Measurements from ENCODE around the gene ZNF611. TPM values are rescaled to one million over a fixed set of nuclear protein-coding genes. Genes with fewer than 3 reads are reported as not detected.
"Not testable (repeated sequence)": the region's sequence is repeated elsewhere in the genome, so short reads cannot be mapped to it uniquely, and the experiment has no call there.

ZNF611 gene
- total and polyA plus RNA-seq, 3 experiments from 2014 or later = 21.9 to 44.5 (median 24.2) TPM

- Mint-ChIP-seq H3K27ac (peak overlapping the region; percentile 73 to 97 (median 95)), H3K36me3 (peaks cover 0 to 22% (median 9%) of the 10 kb centered on the region in 3 donors), H3K4me3 (peak overlapping the region; percentile 87 to 98 (median 93)), H3K4me1 (peaks cover 30 to 47% (median 45%) of the 10 kb centered on the region in 3 donors)
- H3K36me3 ChIP-seq (ENCODE audit: insufficient read depth, low read length); CTCF ChIA-PET; H3K9me3 ChIP-seq (ENCODE audit: low read length); H3K9me3 Mint-ChIP-seq; H3K27me3 Mint-ChIP-seq; H3K27me3 ChIP-seq (ENCODE audit: insufficient read depth, low read length, poor library complexity, severe bottlenecking): not testable (repeated sequence)
- DNase-seq = peak in 1 of 5 donors; percentile 1
- Histone ChIP-seq H3K27ac (ENCODE audit: low read depth, low read length) (peak overlapping the region; percentile 82), H3K4me1 (ENCODE audit: insufficient read depth, low read length) (peaks cover 15% of the 10 kb centered on the region), H3K4me3 (ENCODE audit: low read length) (peak overlapping the region; percentile 83)
- POLR2A ChIA-PET = interaction anchor here (0.6 kb wide), 1 partner anchor 147 kb away, joined by 3 read pairs; no protein-coding TSS in a partner anchor
These were observed 45.7 kb downstream of the ZNF611 start for GRCh38 chr19:52688925-52689796.

GRCh38 chr19:52688335-52688734, 46.5 kb downstream of the ZNF611 start:
- no peak overlapping the region for H3K4me3 ChIP-seq (ENCODE audit: low read length)
- H3K4me3 Mint-ChIP-seq = peak overlapping the region in 5 of 7 donors; percentile 10 to 96 (median 92)
- CTCF ChIA-PET = no interaction called here

GRCh38 chr19:52687684-52688083, 47.2 kb downstream of the ZNF611 start:
- Mint-ChIP-seq H3K4me3 (no peak overlapping the region), H3K27ac (no peak overlapping the region), H3K4me1 (peaks cover 30 to 47% (median 45%) of the 10 kb centered on the region in 3 donors), H3K27me3 (peaks cover 0 to 2% of the 10 kb centered on the region in 2 donors), H3K9me3 (no peaks in the 10 kb centered on the region), H3K36me3 (peaks cover 0 to 26% (median 11%) of the 10 kb centered on the region in 3 donors)
- Histone ChIP-seq H3K36me3 (ENCODE audit: insufficient read depth, low read length) (no peaks in the 10 kb centered on the region), H3K4me3 (ENCODE audit: low read length) (no peak overlapping the region), H3K9me3 (ENCODE audit: low read length) (no peaks in the 10 kb centered on the region), H3K27me3 (ENCODE audit: insufficient read depth, low read length, poor library complexity, severe bottlenecking) (no peaks in the 10 kb centered on the region), H3K4me1 (ENCODE audit: insufficient read depth, low read length) (peaks cover 15% of the 10 kb centered on the region), H3K27ac (ENCODE audit: low read depth, low read length) (no peak overlapping the region)
- ChIA-PET POLR2A (no interaction called here), CTCF (no interaction called here)
- no peak for DNase-seq

More at GRCh38 chr19:52688335-52688734, 46.5 kb downstream of the ZNF611 start:
- no peaks in the 10 kb centered on the region for H3K36me3 ChIP-seq (ENCODE audit: insufficient read depth, low read length)
- Mint-ChIP-seq H3K27me3 (peaks cover 0 to 2% of the 10 kb centered on the region in 2 donors), H3K27ac (peak overlapping the region in 4 of 8 donors; percentile 20 to 96 (median 64)), H3K4me1 (peaks cover 30 to 47% (median 45%) of the 10 kb centered on the region in 3 donors), H3K36me3 (peaks cover 0 to 26% (median 9%) of the 10 kb centered on the region in 3 donors), H3K9me3 (no peaks in the 10 kb centered on the region)
- POLR2A ChIA-PET = interaction anchor here (0.6 kb wide), 1 partner anchor 146 kb away, joined by 3 read pairs; no protein-coding TSS in a partner anchor
- no peaks in the 10 kb centered on the region for H3K27me3 ChIP-seq (ENCODE audit: insufficient read depth, low read length, poor library complexity, severe bottlenecking)
- DNase-seq = no peak
- H3K4me1 ChIP-seq (ENCODE audit: insufficient read depth, low read length) = peaks cover 15% of the 10 kb centered on the region
- H3K9me3 ChIP-seq (ENCODE audit: low read length) = no peaks in the 10 kb centered on the region
- no peak overlapping the region for H3K27ac ChIP-seq (ENCODE audit: low read depth, low read length)

- ChIA-PET POLR2A (no interaction called here), CTCF (no interaction called here)
- peaks cover 34 to 50% (median 40%) of the 10 kb centered on the region in 3 donors for H3K4me1 Mint-ChIP-seq
- Histone ChIP-seq H3K4me3 (ENCODE audit: low read length) (no peak overlapping the region), H3K27ac (ENCODE audit: low read depth, low read length) (no peak overlapping the region), H3K36me3 (ENCODE audit: insufficient read depth, low read length) (no peaks in the 10 kb centered on the region), H3K4me1 (ENCODE audit: insufficient read depth, low read length) (peaks cover 8% of the 10 kb centered on the region), H3K9me3 (ENCODE audit: low read length) (no peaks in the 10 kb centered on the region), H3K27me3 (ENCODE audit: insufficient read depth, low read length, poor library complexity, severe bottlenecking) (no peaks in the 10 kb centered on the region)
- H3K27ac Mint-ChIP-seq = peak overlapping the region in 1 of 8 donors; percentile 17
- H3K27me3 Mint-ChIP-seq = peaks cover 0 to 2% of the 10 kb centered on the region in 2 donors
- peak overlapping the region in 1 of 7 donors; percentile 79 for H3K4me3 Mint-ChIP-seq
- H3K9me3 Mint-ChIP-seq = no peaks in the 10 kb centered on the region
- H3K36me3 Mint-ChIP-seq = peaks cover 0 to 31% (median 11%) of the 10 kb centered on the region in 3 donors
- no peak for DNase-seq
These were observed 49.0 kb downstream of the ZNF611 start for GRCh38 chr19:52685811-52686210.

GRCh38 chr19:52681216-52681615, 53.6 kb downstream of the ZNF611 start:
- H3K27ac ChIP-seq (ENCODE audit: low read depth, low read length); H3K9me3 ChIP-seq (ENCODE audit: low read length); H3K4me3 ChIP-seq (ENCODE audit: low read length); H3K27me3 Mint-ChIP-seq; CTCF ChIA-PET; H3K4me3 Mint-ChIP-seq; H3K9me3 Mint-ChIP-seq; H3K27me3 ChIP-seq (ENCODE audit: insufficient read depth, low read length, poor library complexity, severe bottlenecking); DNase-seq; H3K4me1 ChIP-seq (ENCODE audit: insufficient read depth, low read length); H3K36me3 ChIP-seq (ENCODE audit: insufficient read depth, low read length); POLR2A ChIA-PET: not testable (repeated sequence)
- peak overlapping the region in 1 of 8 donors; percentile 49 for H3K27ac Mint-ChIP-seq
- peaks cover 0 to 41% (median 15%) of the 10 kb centered on the region in 3 donors for H3K36me3 Mint-ChIP-seq
- H3K4me1 Mint-ChIP-seq = peaks cover 23 to 43% (median 29%) of the 10 kb centered on the region in 3 donors

GRCh38 chr19:52679598-52679997, 55.2 kb downstream of the ZNF611 start:
- ChIA-PET POLR2A (no interaction called here), CTCF (interaction anchor here (1.4 kb wide), 1 partner anchor 336 kb away, joined by 3 read pairs; no protein-coding TSS in a partner anchor)
- peaks cover 11 to 38% (median 17%) of the 10 kb centered on the region in 3 donors for H3K36me3 Mint-ChIP-seq
- peaks cover 0 to 5% (median 0%) of the 10 kb centered on the region in 5 donors for H3K9me3 Mint-ChIP-seq
- no peak for DNase-seq
- Histone ChIP-seq H3K4me3 (ENCODE audit: low read length) (no peak overlapping the region), H3K27ac (ENCODE audit: low read depth, low read length) (no peak overlapping the region), H3K27me3 (ENCODE audit: insufficient read depth, low read length, poor library complexity, severe bottlenecking) (no peaks in the 10 kb centered on the region), H3K9me3 (ENCODE audit: low read length) (no peaks in the 10 kb centered on the region), H3K4me1 (ENCODE audit: insufficient read depth, low read length) (peaks cover 2% of the 10 kb centered on the region), H3K36me3 (ENCODE audit: insufficient read depth, low read length) (no peaks in the 10 kb centered on the region)
- no peaks in the 10 kb centered on the region for H3K27me3 Mint-ChIP-seq
- H3K4me3 Mint-ChIP-seq = peak overlapping the region in 1 of 7 donors; percentile 65
- peaks cover 31 to 44% (median 34%) of the 10 kb centered on the region in 3 donors for H3K4me1 Mint-ChIP-seq
- H3K27ac Mint-ChIP-seq = peak overlapping the region in 6 of 8 donors; percentile 2 to 77 (median 51)

- H3K27ac Mint-ChIP-seq = peak overlapping the region in 2 of 8 donors; percentile 41 to 47
- H3K4me3 ChIP-seq (ENCODE audit: low read length); H3K36me3 ChIP-seq (ENCODE audit: insufficient read depth, low read length); H3K27me3 ChIP-seq (ENCODE audit: insufficient read depth, low read length, poor library complexity, severe bottlenecking); H3K27me3 Mint-ChIP-seq; H3K9me3 ChIP-seq (ENCODE audit: low read length); CTCF ChIA-PET; H3K4me3 Mint-ChIP-seq; H3K27ac ChIP-seq (ENCODE audit: low read depth, low read length); POLR2A ChIA-PET; DNase-seq; H3K9me3 Mint-ChIP-seq: not testable (repeated sequence)
- H3K4me1 ChIP-seq (ENCODE audit: insufficient read depth, low read length) = peaks cover 14% of the 10 kb centered on the region
- peaks cover 14 to 34% (median 17%) of the 10 kb centered on the region in 3 donors for H3K36me3 Mint-ChIP-seq
- peaks cover 38 to 57% (median 43%) of the 10 kb centered on the region in 3 donors for H3K4me1 Mint-ChIP-seq
These were observed 59.6 kb downstream of the ZNF611 start for GRCh38 chr19:52675239-52675638.

- Histone ChIP-seq H3K27ac (ENCODE audit: low read depth, low read length) (no peak overlapping the region), H3K9me3 (ENCODE audit: low read length) (no peaks in the 10 kb centered on the region), H3K4me3 (ENCODE audit: low read length) (no peak overlapping the region), H3K36me3 (ENCODE audit: insufficient read depth, low read length) (peaks cover 5% of the 10 kb centered on the region), H3K27me3 (ENCODE audit: insufficient read depth, low read length, poor library complexity, severe bottlenecking) (no peaks in the 10 kb centered on the region), H3K4me1 (ENCODE audit: insufficient read depth, low read length) (peaks cover 14% of the 10 kb centered on the region)
- H3K36me3 Mint-ChIP-seq = peaks cover 17 to 34% (median 23%) of the 10 kb centered on the region in 3 donors
- H3K27me3 Mint-ChIP-seq = no peaks in the 10 kb centered on the region
- POLR2A ChIA-PET = interaction anchor here (0.5 kb wide), 1 partner anchor 40 kb away, joined by 3 read pairs; no protein-coding TSS in a partner anchor
- peak overlapping the region in 2 of 7 donors; percentile 32 to 50 for H3K4me3 Mint-ChIP-seq
- H3K9me3 Mint-ChIP-seq = peaks cover 0 to 6% (median 0%) of the 10 kb centered on the region in 5 donors
- H3K4me1 Mint-ChIP-seq = peaks cover 30 to 47% (median 32%) of the 10 kb centered on the region in 3 donors
- DNase-seq = no peak
- CTCF ChIA-PET = no interaction called here
- H3K27ac Mint-ChIP-seq = peak overlapping the region in 2 of 8 donors; percentile 47 to 64
These were observed 61.8 kb downstream of the ZNF611 start for GRCh38 chr19:52673014-52673413.

All from CD8-positive, alpha-beta memory T cell (primary cell).